NCI-H2081 (cell line): ENCODE results near the gene RGS4.

Experiments
- DNase-seq, 2 experiments: peaks; one replicate each; lab custom pipeline; 2025; lab: John Stamatoyannopoulos, UW

RGS4 gene

GRCh38 chr1:163069142-163069541, at the start of gene RGS4:
Gene RGS4, plus strand, starts transcription at chr1:163069361. Its CDS starts 124 bp downstream, at chr1:163069485.
- DNase-seq, result peak; percentile 89 to 95

- DNase-seq, result no peak
Observed at GRCh38 chr1:163022129-163022528, 47.0 kb upstream of the RGS4 start.

- DNase-seq, result no peak
Observed at GRCh38 chr1:163027610-163028009, 41.6 kb upstream of the RGS4 start.

GRCh38 chr1:163029901-163030300, 39.3 kb upstream of the RGS4 start:
- no peak for DNase-seq

- peak; percentile 24 to 67 for DNase-seq
Observed at GRCh38 chr1:163035446-163036249, 33.5 kb upstream of the RGS4 start.

GRCh38 chr1:163036671-163037070, 32.5 kb upstream of the RGS4 start:
- DNase-seq, result no peak

GRCh38 chr1:163038928-163039706, 30.0 kb upstream of the RGS4 start:
- DNase-seq, result no peak

GRCh38 chr1:163039707-163040093, 29.5 kb upstream of the RGS4 start:
- DNase-seq, result no peak

- DNase-seq, result no peak
Observed at GRCh38 chr1:163046071-163046470, 23.1 kb upstream of the RGS4 start.

- no peak for DNase-seq
Observed at GRCh38 chr1:163047951-163048659, 21.1 kb upstream of the RGS4 start.

- no peak for DNase-seq
Observed at GRCh38 chr1:163048869-163049268, 20.3 kb upstream of the RGS4 start.

- DNase-seq, result no peak
Observed at GRCh38 chr1:163049296-163049695, 19.9 kb upstream of the RGS4 start.

GRCh38 chr1:163050496-163050895, 18.7 kb upstream of the RGS4 start:
- no peak for DNase-seq

GRCh38 chr1:163054181-163054591, 15.0 kb upstream of the RGS4 start:
- peak in 1 of 2 experiments; percentile 63 for DNase-seq

- peak in 1 of 2 experiments; percentile 80 for DNase-seq
Observed at GRCh38 chr1:163055005-163055404, 14.2 kb upstream of the RGS4 start.

- peak; percentile 97 to 99 for DNase-seq
Observed at GRCh38 chr1:163055531-163055930, 13.6 kb upstream of the RGS4 start.

- no peak for DNase-seq
Observed at GRCh38 chr1:163056831-163057230, 12.3 kb upstream of the RGS4 start.

- DNase-seq, result no peak
Observed at GRCh38 chr1:163060343-163061007, 8.7 kb upstream of the RGS4 start.

GRCh38 chr1:163063143-163063542, 6.0 kb upstream of the RGS4 start:
- no peak for DNase-seq

GRCh38 chr1:163063610-163064009, 5.6 kb upstream of the RGS4 start:
- DNase-seq, result no peak

GRCh38 chr1:163066168-163066567, 3.0 kb upstream of the RGS4 start:
- DNase-seq, result no peak

GRCh38 chr1:163066686-163067085, 2.5 kb upstream of the RGS4 start:
- DNase-seq, result no peak
